Breast epithelium (tissue), 3 donors: ENCODE data around the gene GMPR.

Source experiments
- CTCF ChIP-seq, 3 donors: fragments of 450-650 bp; IDR thresholded peaks; one replicate each; pipeline ENCODE4 v1.5.1; 2016 to 2017; ENCODE audit warnings: antibody characterized with exemption in 3 of 3, mild to moderate bottlenecking in 3 of 3, moderate library complexity in 3 of 3
- POLR2A ChIP-seq: fragments of 450-650 bp; IDR thresholded peaks from one replicate; pipeline ENCODE4 v1.6.1; 2016; ENCODE audit warnings: antibody characterized with exemption, mild to moderate bottlenecking, moderate library complexity

GRCh38 chr6:16337295-16337975 lies 99.0 kb downstream of the GMPR start:
- TF ChIP-seq CTCF (IDR thresholded peaks at IDR 0.05) (no peak), POLR2A (no peak)
